ENCODE data around the gene NFASC.

DNA sequence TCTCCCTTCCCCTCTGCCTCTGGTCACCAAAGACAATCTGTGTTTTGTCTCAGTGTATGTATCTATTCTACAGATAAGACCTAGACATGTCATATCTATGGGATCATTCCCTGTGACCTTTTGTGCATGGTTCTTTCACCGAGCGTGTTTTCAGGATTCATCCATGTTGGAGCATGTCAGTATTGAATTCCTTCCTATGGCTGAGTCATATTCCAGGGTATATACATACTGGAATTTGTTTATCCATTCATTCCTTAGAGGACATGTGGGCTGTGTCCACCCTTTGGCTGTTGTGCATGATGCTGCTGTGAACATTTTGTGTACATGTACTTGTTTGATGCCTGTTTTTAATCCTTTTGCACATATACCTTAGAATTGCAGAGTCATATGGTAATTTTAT lies 69.9 kb downstream of the NFASC start:
- TF ChIP-seq, protein P1, sequence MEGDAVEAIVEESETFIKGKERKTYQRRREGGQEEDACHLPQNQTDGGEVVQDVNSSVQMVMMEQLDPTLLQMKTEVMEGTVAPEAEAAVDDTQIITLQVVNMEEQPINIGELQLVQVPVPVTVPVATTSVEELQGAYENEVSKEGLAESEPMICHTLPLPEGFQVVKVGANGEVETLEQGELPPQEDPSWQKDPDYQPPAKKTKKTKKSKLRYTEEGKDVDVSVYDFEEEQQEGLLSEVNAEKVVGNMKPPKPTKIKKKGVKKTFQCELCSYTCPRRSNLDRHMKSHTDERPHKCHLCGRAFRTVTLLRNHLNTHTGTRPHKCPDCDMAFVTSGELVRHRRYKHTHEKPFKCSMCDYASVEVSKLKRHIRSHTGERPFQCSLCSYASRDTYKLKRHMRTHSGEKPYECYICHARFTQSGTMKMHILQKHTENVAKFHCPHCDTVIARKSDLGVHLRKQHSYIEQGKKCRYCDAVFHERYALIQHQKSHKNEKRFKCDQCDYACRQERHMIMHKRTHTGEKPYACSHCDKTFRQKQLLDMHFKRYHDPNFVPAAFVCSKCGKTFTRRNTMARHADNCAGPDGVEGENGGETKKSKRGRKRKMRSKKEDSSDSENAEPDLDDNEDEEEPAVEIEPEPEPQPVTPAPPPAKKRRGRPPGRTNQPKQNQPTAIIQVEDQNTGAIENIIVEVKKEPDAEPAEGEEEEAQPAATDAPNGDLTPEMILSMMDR (IDR thresholded peaks at IDR 0.05), result no peak
- TF ChIP-seq POLR2A (IDR thresholded peaks at IDR 0.05), result no peak
